ENCODE measurements around the gene UBAP1L.

Gene UBAP1L

DNA sequence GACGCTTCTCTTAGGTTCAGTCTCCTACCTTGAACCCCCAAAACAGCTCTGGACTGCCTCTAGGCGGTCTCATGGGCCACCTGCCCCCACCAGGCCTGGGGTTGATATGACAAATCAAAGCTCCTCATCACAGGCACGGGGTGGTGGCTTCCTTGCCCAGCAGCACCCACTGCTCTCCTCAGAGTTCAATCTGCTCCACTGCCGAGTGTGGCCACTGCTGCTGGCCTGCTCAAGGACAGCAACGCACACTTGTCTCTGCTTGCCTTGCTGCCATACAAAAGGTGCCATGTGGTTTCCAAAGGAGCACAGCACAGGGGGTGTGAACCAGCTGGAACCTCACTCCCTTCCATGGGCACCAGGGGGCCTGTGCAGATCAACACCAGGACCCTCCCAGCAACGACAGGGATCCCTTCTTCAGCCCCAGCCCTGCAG is 28.3 kb downstream of the UBAP1L start:
- TF ChIP-seq, protein P1, sequence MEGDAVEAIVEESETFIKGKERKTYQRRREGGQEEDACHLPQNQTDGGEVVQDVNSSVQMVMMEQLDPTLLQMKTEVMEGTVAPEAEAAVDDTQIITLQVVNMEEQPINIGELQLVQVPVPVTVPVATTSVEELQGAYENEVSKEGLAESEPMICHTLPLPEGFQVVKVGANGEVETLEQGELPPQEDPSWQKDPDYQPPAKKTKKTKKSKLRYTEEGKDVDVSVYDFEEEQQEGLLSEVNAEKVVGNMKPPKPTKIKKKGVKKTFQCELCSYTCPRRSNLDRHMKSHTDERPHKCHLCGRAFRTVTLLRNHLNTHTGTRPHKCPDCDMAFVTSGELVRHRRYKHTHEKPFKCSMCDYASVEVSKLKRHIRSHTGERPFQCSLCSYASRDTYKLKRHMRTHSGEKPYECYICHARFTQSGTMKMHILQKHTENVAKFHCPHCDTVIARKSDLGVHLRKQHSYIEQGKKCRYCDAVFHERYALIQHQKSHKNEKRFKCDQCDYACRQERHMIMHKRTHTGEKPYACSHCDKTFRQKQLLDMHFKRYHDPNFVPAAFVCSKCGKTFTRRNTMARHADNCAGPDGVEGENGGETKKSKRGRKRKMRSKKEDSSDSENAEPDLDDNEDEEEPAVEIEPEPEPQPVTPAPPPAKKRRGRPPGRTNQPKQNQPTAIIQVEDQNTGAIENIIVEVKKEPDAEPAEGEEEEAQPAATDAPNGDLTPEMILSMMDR (IDR thresholded peaks at IDR 0.05; ENCODE audit: insufficient read depth, missing control alignments) = peak; percentile 37
- DNase-seq (ENCODE audit: insufficient read length, low spot score) (no peak), FAIRE-seq (no peak)

DNA sequence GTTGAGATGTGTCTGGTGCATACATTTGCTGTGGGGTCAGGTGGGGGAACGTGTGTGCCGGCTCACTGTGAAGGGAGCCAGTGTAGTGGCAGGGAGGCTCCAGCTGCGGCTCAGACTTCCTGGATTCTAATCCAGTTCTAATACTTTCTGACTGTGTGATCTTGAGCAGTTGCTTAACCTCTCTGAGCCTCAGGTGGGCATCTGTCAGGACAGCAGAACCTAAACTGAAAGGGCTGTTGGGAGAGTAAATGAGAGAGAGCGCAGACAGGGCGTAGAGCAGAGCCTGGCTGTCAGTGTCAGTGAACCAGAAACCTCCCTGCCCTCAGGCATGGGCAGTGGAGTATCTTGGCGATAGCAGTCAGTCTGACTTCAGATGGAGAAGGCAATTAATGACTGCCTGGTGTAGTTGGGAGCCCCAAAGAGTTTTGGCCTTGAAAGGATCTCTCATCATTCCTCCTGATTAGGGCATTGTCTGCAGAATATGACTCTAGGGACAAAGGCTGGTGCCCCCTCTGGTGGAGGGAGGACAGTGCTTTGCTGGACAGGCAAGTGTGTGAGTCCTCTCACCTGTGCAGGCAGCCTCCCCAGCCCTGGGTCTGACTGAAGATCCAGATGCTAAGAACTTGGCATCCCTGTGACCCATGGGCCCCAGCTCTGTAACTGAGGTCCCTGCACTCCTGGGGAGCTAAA is 28.9 kb downstream of the UBAP1L start:
- DNase-seq (ENCODE audit: insufficient read length, low spot score) (no peak), FAIRE-seq (no peak)

DNA sequence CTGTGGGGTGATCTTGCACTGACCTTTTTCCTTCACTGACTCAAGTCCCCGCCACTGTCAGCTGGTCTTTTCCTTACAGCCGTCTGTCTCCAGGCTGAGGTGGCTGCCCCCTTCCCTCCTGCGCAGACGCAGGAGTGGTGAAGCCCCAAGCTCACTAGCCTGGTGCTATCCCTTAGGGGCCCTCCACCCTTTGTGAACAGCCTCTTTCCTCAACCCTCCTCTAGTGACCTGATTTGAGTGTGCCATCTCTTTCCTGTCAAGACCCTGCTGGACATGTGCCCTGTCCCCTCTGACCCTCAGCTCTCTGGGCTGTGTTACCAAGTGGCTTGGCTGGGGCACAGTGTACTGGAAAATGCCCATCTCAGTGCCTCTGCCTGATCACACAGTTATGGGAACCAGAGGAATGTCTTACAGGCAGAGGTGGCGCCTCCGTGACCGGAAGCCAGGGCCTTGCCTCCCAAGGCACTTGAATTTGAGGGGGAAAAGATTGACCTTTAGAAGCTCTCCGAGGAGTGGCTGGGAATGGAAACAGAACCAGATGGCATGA is 29.7 kb downstream of the UBAP1L start:
- no peak for DNase-seq (ENCODE audit: insufficient read length, low spot score)
- FAIRE-seq = no peak
- TF ChIP-seq, protein P1 (IDR thresholded peaks at IDR 0.05; ENCODE audit: insufficient read depth, missing control alignments) = no peak

More for the DNA sequence above, 28.9 kb downstream of the UBAP1L start:
- TF ChIP-seq, protein P1 (IDR thresholded peaks at IDR 0.05; ENCODE audit: insufficient read depth, missing control alignments) = no peak

DNA sequence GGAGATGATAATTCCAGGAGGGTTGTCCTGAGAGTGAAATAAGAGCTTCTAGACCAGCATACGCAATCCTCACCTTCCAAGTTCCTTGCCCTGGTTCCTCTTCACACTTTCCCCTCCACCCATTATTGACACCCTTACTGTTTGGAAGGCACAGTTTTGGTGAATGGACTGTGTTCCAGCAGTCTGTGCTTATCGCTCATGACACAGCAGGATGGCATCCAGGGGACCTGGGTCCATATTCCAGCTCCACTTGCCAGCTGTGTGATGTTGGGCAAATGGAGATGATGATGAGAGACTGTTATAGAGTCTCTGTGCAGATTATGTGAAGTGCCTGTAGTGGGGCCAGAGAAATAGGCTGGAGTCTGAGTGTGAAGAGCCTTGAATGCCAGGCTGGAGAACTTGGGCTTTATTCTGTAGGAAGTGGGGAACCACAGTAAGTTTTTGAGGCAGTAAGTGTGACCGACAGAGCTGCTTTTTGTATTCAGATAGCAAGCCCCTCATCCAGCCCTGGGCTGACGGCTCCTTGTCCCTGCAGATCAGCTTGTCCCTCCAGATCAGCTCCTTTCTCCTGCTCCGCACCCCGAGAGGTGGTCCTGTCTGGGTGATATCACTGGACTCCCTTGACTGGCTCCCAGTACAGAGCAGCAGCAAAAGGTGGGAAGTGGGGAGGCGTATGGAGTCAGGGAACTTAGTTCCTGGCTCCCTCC is 30.3 kb downstream of the UBAP1L start:
- DNase-seq (ENCODE audit: insufficient read length, low spot score) = no peak

DNA sequence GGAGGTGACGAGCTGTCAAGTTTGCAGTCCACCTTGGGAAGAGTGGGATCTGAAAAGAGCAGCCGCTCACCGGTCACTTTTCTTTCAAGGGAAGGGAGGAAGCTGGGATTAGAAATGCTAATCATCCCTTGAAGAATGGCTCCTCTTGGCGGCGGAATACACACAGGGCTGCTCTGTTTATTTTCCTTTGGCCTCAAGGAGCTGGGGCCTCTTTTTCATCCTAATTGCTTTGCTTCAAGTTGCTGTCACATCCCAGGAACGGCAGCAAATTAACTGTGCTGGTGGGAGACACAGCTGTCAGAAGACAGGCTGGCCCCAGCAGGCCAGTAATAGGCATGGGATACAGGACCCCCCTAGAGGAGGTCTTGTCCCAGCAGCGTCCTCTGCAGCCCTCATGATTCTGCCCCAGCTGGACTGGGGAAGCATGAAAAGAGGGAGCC is 31.7 kb downstream of the UBAP1L start:
- FAIRE-seq = no peak
- TF ChIP-seq, protein P1 (IDR thresholded peaks at IDR 0.05; ENCODE audit: insufficient read depth, missing control alignments) = peak; percentile 46
- no peak for DNase-seq (ENCODE audit: insufficient read length, low spot score)

More for the DNA sequence above, 30.3 kb downstream of the UBAP1L start:
- FAIRE-seq = no peak
- TF ChIP-seq, protein P1 (IDR thresholded peaks at IDR 0.05; ENCODE audit: insufficient read depth, missing control alignments) = no peak

DNA sequence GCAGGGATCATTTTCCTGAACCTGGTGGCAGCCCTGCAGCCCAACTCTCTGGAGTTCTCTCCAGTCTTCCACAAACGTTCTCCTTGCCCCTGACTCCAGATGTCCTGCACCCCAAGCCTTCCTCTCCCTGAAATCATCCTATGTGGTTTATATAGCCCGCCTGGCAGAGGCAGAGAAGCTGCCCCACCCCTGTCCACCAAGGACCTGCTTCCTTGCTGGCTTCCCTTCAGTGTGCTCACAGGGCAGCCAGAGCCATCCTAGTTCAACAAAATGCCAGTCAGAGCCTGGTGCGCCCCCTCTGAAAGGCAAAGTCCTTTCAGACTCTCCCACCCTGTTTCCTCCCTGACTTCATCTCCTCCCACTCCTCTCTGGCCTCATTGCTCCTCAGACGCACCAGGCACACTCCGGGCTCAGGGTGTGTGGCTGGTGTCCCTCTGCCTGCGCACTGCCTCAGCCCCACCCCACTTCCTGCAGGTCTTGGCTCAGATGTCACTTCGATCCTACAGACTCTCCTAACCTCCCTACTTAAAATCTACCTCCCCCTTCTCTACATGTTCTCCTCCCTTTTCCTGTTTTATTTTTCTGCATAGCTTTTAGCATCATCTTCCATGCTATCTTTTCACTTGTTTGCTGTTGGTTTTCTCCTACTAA is 32.6 kb downstream of the UBAP1L start:
- no peak for FAIRE-seq
- no peak for DNase-seq (ENCODE audit: insufficient read length, low spot score)
- TF ChIP-seq, protein P1 (IDR thresholded peaks at IDR 0.05; ENCODE audit: insufficient read depth, missing control alignments) = no peak

Measured in D721Med (cell line).